Memory B cell (primary cell): ENCODE measurements around the gene TECPR1.
"Not testable (repeated sequence)": the region's sequence is repeated elsewhere in the genome, so short reads cannot be mapped to it uniquely, and the experiment has no call there.

Experiments used
- ATAC-seq: fragments of 150-1000 bp; cut with Tn5 transposase; 2 replicates; pipeline ENCODE4 v1.10.0; 2021; ENCODE audit warnings: low read depth, mild to moderate bottlenecking, moderate library complexity
- DNase-seq, 2 donors: peaks; one replicate each; pipeline ENCODE4 v3.0.0; 2022; ENCODE audit warnings: low spot score in 2 of 2
- H3K27ac Mint-ChIP-seq: one replicate; pipeline ENCODE4 v1.8.0; 2022; ENCODE audit warnings: mild to moderate bottlenecking, moderate library complexity, mixed read lengths
- H3K27me3 Mint-ChIP-seq: one replicate; pipeline ENCODE4 v1.8.0; 2022; ENCODE audit warnings: mixed read lengths
- H3K36me3 Mint-ChIP-seq: one replicate; pipeline ENCODE4 v1.8.0; 2022; ENCODE audit warnings: mild to moderate bottlenecking, mixed read lengths
- H3K4me1 Mint-ChIP-seq: one replicate; pipeline ENCODE4 v1.8.0; 2022; ENCODE audit warnings: mixed read lengths
- H3K4me3 Mint-ChIP-seq: one replicate; pipeline ENCODE4 v1.8.0; 2022; ENCODE audit warnings: mild to moderate bottlenecking, moderate library complexity, mixed read lengths
- H3K9me3 Mint-ChIP-seq: one replicate; pipeline ENCODE4 v1.8.0; 2022; ENCODE audit warnings: mixed read lengths

Gene TECPR1

DNA sequence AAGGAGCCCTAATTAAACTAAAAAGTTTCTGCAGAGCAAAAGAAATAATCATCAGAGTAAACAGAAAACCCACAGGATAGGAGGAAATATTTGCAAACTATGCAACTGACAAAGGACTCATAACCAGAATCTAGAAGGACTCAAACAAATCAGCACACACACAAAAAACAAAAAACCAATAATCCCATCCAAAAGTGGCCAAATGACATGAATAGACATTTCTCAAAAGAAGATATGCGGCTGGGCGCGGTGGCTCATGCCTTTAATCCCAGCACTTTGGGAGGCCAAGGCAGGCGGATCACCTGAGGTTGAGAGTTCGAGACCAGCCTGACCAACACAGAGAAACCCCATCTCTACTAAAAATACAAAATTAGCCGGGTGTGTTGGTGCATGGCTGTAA is 32.6 kb downstream of the TECPR1 start:
- H3K9me3 Mint-ChIP-seq, DNase-seq, ATAC-seq, H3K27ac Mint-ChIP-seq, H3K27me3 Mint-ChIP-seq: not testable (repeated sequence)
- Mint-ChIP-seq H3K4me3 (peak overlapping the region; percentile 0), H3K4me1 (peaks cover 19% of the 10 kb centered on the region), H3K36me3 (peaks cover 20% of the 10 kb centered on the region)

DNA sequence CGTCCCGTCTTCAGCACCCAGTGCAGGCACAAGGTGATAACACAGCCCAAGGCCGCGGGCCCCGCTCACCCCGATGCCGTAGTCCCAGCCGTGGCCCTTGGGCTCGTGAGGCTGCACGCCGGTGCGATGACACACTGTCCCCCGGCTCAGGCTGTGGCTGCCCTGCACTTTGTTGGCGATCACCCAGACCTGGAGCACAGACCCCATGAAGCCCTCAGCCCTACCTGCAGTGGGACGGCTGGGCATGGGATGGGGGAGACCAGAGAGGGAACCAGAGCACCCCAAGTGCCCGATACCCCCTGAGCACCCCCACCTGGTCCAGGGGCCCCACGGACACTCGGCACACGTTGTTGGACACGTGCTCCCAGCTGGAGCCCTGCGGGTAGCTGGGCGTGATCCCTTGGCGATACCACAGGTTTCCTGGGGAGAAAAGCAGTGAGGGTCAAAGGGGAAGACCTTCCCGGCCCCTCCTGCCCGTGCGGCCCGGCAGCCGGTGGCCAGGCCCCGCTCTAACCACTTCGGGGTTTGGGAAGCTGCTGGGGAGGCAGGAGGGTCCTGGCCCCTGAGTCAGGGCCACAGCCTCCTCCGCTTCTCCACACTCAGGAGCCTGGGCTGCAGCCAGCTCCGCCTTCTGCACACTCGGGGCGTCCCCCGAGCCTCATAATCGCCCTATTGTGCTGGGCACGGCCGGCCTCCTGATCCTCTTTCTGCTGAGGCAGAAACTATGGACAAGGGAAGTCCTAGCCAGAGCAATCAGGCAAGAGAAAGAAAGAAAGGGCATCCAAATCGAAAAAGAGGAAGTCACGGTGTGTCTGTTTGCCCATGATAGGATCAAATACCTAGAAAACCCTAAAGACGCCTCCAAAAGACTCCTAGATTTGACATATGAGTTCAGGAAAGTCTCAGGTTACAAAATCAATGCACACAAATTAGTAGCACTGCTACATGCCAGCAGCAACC is 34.1 kb downstream of the TECPR1 start:
- Mint-ChIP-seq H3K9me3 (no peaks in the 10 kb centered on the region), H3K4me1 (peaks cover 20% of the 10 kb centered on the region), H3K27ac (no peak overlapping the region), H3K36me3 (peaks cover 17% of the 10 kb centered on the region), H3K27me3 (no peaks in the 10 kb centered on the region), H3K4me3 (no peak overlapping the region)
- ATAC-seq (peak; percentile 66), DNase-seq (no peak)

DNA sequence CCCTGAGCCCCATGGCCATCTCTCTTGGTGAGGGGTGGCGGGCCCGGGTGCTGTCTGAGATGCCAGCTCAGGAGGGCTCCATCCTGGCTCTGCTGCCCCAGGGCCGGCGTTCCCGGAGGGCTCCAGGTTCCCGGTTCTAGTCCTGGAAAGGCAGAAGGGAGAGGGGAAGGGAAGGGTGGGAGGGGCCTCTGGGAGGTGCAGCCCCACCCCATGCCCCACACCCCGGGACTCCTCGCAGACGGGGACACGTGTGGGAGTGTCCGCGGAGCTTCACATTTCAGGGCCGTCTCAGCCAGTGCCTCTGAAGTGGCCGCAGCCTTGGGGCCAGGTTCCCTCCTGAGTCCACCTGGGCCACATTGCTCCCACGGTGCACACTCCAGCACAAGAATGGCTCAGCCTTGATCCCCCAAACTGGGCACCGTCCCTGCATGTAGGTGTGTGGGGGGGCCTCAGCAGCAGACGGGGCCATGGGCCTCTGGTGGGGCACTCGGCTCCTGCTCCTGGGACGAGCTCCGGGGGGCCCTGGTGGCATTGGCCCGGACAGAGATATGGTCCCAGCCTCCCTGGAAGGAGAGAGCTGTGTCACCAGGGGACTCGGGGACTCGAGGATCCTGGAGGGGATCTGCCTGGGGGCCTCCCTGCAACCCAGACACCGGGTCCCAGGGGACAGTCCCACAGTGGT is 35.0 kb downstream of the TECPR1 start:
- H3K27me3 Mint-ChIP-seq: peaks cover 3% of the 10 kb centered on the region
- DNase-seq (no peak), ATAC-seq (no peak)
- H3K4me1 Mint-ChIP-seq: peaks cover 20% of the 10 kb centered on the region
- H3K4me3 Mint-ChIP-seq: no peak overlapping the region
- H3K9me3 Mint-ChIP-seq: no peaks in the 10 kb centered on the region
- H3K36me3 Mint-ChIP-seq: peaks cover 17% of the 10 kb centered on the region
- H3K27ac Mint-ChIP-seq: no peak overlapping the region

DNA sequence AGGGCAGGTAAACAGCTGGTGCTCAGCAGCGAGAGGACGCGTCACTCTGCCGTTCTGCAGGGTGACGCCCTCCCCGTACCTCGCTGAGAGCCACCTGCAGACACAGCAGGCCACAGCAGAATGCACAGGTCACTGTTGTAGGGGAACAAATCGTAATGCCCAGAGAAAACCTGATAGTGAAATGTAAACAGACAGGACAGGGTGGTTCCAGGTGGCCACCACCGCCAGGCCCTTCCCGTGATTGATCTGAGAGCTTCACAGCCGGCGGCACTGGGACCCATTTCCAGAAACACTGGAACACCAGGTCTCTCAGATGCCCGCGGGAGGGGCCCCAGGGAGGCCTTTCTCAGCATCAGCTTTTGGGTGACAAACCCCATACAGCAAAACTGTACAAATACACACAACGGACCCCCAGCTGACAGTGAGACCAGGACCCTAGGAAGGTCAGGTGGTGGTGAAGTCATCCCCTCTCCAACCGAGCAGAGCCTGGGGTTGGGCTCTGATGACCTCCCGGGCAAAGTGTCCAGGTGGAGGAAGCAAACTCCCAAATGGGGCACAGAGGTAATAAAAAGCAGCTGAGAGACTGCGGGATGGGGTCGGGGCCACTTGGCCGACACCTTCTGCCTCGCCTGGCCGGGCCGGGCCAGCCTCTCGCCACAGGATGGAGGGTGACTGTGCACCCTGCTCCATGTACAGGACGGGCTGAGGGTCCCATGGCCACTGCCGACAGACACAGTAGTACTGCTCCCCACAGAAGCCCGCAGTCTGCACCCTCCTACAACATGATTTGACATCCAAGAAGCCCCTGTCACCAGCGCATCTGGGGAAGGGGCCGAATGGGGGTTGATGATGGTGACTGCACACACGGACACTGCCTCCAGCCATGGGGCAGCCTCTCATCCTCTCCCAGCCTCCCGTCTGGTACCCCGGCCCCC is 36.2 kb downstream of the TECPR1 start:
- H3K4me3 Mint-ChIP-seq: no peak overlapping the region
- H3K36me3 Mint-ChIP-seq: peaks cover 14% of the 10 kb centered on the region
- no peaks in the 10 kb centered on the region for H3K9me3 Mint-ChIP-seq
- ATAC-seq (no peak), DNase-seq (no peak)
- H3K27ac Mint-ChIP-seq: no peak overlapping the region
- H3K4me1 Mint-ChIP-seq: peaks cover 24% of the 10 kb centered on the region
- H3K27me3 Mint-ChIP-seq: peaks cover 8% of the 10 kb centered on the region

DNA sequence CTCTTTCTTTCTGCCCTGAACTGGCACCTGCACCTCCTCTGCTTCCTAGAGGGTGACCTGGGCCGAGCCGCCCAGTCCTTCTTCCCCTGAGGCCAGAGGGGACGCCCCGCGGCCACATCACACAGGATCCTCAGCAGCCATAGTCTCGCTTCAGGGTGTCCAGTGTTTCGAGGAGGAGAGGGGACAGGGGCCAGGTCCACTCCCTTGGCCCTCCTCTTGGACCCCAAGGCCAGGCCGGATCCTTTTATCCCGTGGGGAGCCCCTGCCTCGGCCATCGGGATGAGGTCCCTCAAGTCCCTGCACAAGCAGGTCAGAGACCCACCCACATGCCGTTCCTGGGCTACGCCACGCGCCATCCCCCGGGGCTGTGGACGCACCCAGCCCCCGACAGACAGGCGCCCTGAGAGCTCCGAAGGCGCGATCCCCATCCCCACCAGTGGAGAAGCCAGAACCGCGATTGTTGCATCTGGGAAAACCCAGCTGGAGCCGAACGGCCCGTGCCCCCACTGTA is 37.2 kb downstream of the TECPR1 start:
- Mint-ChIP-seq H3K9me3 (no peaks in the 10 kb centered on the region), H3K27ac (no peak overlapping the region), H3K4me3 (no peak overlapping the region), H3K36me3 (peaks cover 14% of the 10 kb centered on the region), H3K4me1 (peaks cover 26% of the 10 kb centered on the region), H3K27me3 (peaks cover 11% of the 10 kb centered on the region)
- ATAC-seq (no peak), DNase-seq (no peak)

DNA sequence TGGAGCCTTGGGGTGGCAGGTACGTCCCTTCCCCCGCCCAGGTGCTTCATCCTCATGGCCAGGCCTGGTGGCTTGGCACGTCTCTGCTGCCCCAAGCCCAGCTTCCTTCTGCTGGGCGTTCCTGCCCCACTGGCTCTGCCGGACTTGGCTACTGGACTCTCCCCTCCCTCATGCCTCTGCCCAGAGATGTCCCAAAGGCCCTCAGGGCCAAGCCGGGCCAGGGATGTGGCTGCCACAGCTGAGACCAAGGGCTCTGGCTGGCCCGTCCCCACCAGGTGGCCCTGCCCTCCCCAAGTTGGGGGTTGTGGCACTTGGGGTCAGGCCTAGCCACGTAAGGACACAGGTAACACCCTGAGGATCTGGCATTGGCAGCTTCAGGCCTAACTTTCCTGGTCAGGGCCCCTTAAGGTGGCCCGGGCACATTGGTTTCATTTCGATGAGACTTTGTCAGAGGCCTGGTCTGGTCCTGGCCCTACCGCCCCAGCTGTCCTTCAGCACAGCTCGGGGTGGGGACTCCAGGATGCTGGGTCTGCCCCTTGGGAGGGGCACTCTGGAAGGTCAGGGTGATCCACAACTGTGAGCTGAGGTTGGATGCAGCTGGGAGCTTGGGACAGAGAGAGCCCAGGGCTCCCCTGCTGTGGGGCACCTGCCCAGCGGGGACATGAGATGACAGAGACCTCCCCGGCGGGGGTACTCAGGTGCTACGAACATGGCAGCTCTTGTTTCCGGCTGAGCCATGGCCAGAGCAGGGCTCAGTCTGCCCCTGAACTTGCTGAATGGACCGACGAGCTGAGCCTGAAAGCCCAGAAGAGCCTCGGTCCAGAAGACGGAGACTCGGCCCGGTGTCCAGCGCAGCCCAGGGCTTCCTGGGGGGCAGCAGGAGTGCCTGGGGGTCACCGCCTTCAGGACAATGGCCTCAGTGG is 37.9 kb downstream of the TECPR1 start:
- H3K27ac Mint-ChIP-seq: no peak overlapping the region

DNA sequence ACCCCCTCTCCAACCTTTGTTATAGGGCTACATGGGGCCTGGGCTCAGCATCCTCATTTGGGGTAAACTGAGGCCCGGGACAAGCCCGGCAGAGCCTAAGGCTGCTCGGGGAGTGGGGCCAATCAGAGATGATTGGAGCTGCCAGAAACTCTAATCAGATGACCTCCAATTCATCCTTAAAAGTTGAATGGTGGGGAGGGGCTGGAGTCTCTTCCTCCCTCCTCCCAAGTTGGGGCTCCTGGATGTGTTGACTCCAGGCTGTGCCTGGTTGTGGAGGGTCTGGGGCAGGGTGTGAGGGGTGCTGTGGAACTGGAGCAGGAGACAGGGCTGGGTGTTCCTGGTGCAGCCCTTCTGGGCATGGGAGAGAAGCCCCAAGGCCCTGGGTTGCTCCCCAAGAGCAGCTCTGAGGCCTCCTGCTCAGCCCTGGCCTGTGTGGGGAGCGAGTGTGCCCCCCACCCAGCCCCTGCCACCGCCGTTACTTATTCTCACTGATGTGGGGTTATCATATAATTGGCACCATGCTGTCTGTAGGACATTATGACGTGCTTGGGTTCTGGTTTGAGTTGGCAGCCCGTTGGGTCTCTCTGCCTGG is 38.6 kb downstream of the TECPR1 start:
- Mint-ChIP-seq H3K27ac (no peak overlapping the region), H3K36me3 (peaks cover 14% of the 10 kb centered on the region), H3K4me3 (peak overlapping the region; percentile 8), H3K27me3 (peaks cover 14% of the 10 kb centered on the region), H3K9me3 (no peaks in the 10 kb centered on the region), H3K4me1 (peaks cover 14% of the 10 kb centered on the region)
- no peak for DNase-seq
- no peak for ATAC-seq

More for the DNA sequence above, 37.9 kb downstream of the TECPR1 start:
- Mint-ChIP-seq H3K27me3 (peaks cover 14% of the 10 kb centered on the region), H3K9me3 (no peaks in the 10 kb centered on the region), H3K4me1 (peaks cover 19% of the 10 kb centered on the region), H3K4me3 (no peak overlapping the region), H3K36me3 (peaks cover 14% of the 10 kb centered on the region)
- DNase-seq (no peak), ATAC-seq (no peak)

DNA sequence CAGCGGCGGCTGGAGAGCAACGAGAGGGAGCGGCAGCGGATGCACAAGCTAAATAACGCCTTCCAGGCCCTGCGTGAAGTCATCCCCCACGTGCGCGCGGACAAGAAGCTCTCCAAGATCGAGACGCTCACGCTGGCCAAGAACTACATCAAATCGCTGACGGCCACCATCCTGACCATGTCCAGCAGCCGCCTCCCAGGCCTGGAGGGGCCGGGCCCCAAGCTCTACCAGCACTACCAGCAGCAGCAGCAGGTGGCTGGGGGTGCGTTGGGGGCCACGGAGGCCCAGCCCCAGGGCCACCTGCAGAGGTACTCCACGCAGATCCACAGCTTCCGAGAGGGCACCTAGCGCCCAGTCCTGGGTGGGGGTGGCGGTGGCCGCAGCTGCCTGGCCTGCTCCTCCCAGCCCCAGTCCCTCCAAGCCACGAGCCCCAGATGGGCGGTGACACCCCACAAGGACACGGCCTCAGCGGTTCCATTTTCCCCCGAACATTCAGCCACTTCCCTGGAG is 39.4 kb downstream of the TECPR1 start:
- Mint-ChIP-seq H3K36me3 (peaks cover 10% of the 10 kb centered on the region), H3K27me3 (peaks cover 14% of the 10 kb centered on the region), H3K4me1 (peaks cover 11% of the 10 kb centered on the region), H3K4me3 (peak overlapping the region; percentile 32), H3K27ac (no peak overlapping the region), H3K9me3 (no peaks in the 10 kb centered on the region)
- no peak for ATAC-seq
- no peak for DNase-seq

DNA sequence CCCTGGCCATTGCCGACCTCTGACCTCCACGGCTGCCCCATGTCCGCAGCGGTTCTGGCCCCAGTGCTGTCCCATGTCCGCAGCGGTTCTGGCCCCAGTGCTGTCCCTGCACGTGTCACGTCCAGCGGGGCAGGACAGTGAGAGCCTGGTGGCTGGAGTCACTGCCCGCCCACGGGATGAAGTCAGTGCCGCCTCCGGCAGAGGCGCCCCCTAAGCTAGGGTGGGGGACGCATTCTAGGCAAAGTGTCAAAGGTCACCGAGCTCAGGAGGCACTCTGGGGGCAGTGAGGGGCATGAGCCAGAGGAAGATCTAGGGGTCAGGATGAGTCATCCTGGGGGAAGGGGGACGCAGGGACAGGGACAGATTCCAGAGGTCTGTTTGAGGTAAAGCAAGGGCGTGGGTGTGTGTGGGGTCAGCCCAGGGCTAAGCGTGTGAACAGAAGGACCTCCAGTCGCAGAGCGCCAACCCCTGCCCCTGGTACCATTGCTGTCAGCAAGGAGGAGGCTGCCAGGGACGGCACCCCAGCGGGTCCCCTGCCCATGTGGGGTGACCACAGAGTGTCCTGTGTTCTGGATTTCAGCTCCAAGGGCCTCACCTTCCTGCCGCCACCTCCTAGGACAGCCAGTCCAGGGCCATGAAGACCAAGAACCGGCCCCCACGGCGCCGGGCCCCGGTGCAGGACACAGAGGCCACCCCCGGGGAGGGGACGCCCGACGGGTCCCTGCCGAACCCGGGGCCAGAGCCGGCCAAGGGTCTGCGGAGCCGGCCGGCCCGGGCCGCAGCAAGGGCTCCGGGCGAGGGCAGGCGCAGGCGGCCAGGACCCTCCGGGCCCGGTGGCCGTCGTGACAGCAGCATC is 40.1 kb downstream of the TECPR1 start:
- Mint-ChIP-seq H3K27me3 (peaks cover 14% of the 10 kb centered on the region), H3K4me1 (peaks cover 11% of the 10 kb centered on the region), H3K27ac (no peak overlapping the region), H3K9me3 (no peaks in the 10 kb centered on the region), H3K36me3 (peaks cover 16% of the 10 kb centered on the region), H3K4me3 (peak overlapping the region; percentile 51)
- ATAC-seq (no peak), DNase-seq (no peak)

DNA sequence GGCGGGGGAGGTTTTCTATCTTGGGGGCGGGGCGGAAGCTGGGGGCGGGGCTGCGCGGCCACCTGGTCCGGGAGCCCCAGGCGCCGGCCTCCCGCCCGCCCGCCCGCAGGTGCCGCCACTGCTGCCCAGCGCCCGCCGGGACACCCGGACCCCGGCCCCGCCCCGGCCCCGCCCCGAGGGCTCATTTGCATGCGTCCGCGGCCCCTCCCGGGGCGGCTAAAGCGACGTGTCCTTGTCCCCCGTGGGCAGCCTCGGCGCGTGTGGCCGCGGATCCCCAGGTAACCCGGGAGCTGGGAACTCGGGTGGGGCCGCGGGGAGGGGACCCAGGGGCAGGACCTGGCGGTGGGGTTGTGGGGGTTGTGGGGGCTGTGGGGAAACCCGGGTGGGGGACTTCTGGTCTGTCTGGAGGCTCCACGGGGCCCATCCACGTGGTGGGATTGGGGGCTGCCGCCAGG is 40.8 kb downstream of the TECPR1 start, which contains the start of gene BHLHA15:
Gene BHLHA15, plus strand, starts transcription at position 219 of the 455 bp plus-strand sequence. CDS start 871 bp downstream, outside the sequence.
- DNase-seq: no peak
- no peak within 1 kb of the TSS for H3K27ac Mint-ChIP-seq
- peak; percentile 34 for ATAC-seq
- peaks cover 17% of the 10 kb centered on the region for H3K36me3 Mint-ChIP-seq
- H3K4me3 Mint-ChIP-seq: peak within 1 kb of the TSS; percentile 59
- H3K9me3 Mint-ChIP-seq: no peaks in the 10 kb centered on the region
- H3K27me3 Mint-ChIP-seq: peaks cover 14% of the 10 kb centered on the region
- H3K4me1 Mint-ChIP-seq: peaks cover 11% of the 10 kb centered on the region

DNA sequence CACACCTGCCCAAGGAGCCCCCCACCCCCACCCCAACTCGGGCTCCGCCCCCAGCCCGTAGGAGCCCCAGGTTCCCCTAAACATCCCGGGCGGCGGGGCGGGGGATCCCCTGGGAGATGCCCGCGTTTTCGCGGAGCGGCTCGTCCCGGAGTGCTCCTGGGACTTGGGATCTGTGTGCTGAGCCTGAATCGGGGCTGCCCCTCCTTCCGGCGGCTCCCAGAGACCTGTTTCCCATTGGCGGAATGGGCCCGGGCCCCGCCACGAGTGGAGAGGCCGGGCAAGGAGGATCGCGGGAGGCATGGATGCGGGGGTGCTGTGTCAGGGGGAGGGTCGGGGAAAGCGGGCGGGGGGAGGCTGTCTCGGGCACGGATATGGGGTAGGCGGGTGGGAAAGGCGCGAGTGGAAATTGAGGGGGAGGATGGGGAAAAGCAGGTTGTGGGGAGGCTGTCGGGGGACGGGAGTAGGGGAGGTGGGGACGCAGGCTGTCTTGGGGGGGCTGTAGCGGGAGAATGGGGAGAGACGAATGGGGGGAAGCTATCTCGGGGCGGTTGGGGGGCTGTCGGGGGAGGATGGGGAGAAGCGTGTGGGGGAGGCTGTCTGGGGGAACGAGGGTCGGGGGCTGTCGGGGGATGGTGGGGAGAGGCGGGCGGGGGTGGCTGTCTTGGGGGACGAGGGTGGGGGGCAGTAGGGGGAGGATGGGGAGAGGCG is 41.4 kb downstream of the TECPR1 start:
- peaks cover 11% of the 10 kb centered on the region for H3K4me1 Mint-ChIP-seq
- no peaks in the 10 kb centered on the region for H3K9me3 Mint-ChIP-seq
- no peak for DNase-seq
- H3K27me3 Mint-ChIP-seq: peaks cover 14% of the 10 kb centered on the region
- peak overlapping the region; percentile 59 for H3K4me3 Mint-ChIP-seq
- no peak for ATAC-seq
- H3K27ac Mint-ChIP-seq: no peak overlapping the region
- peaks cover 22% of the 10 kb centered on the region for H3K36me3 Mint-ChIP-seq
